Gastrocnemius medialis (tissue), 4 donors: ENCODE measurements around the gene NR3C2. TPM values are rescaled to one million over a fixed set of nuclear protein-coding genes. Genes with fewer than 3 reads are reported as not detected.

Source experiments
- ATAC-seq, 2 donors: fragments of 150-250 bp; one replicate each; pipeline ENCODE4 v1.9.1; 2016
- DNase-seq, 2 donors: peaks; one replicate each; pipeline ENCODE4 v3.0.0-alpha.2; 2019
- H3K27ac ChIP-seq, 4 donors: fragments of 200-600 bp; sonication (generic); 1 replicate in 1 of 4; 2 replicates in 3 of 4; pipeline ENCODE4 v1.5.1; 2016 to 2018; ENCODE audit warnings: mild to moderate bottlenecking in 2 of 4, moderate library complexity in 1 of 4
- H3K27me3 ChIP-seq, 3 donors: fragments of 200-600 bp; sonication (generic) in 2 of 3; 1 replicate in 1 of 3; 2 replicates in 2 of 3; pipeline versions ENCODE4 v1.5.1 to v1.6.0; 2016 to 2019; ENCODE audit warnings: mild to moderate bottlenecking in 1 of 3, moderate library complexity in 1 of 3
- H3K36me3 ChIP-seq, 2 donors: fragments of 200-600 bp; sonication (generic) in 1 of 2; one replicate each; pipeline ENCODE4 v1.5.1; 2017 to 2018
- H3K4me1 ChIP-seq, 2 donors: fragments of 200-600 bp; sonication (generic) in 1 of 2; one replicate each; pipeline ENCODE4 v1.5.1; 2016 to 2017; ENCODE audit warnings: mild to moderate bottlenecking in 2 of 2
- H3K4me3 ChIP-seq, 4 donors: fragments of 200-600 bp; sonication (generic) in 3 of 4; 1 replicate in 1 of 4; 2 replicates in 3 of 4; pipeline ENCODE4 v1.5.1; 2016 to 2019; ENCODE audit warnings: mild to moderate bottlenecking in 2 of 4
- H3K9me3 ChIP-seq, 3 donors: fragments of 200-600 bp; sonication (generic) in 2 of 3; 1 replicate in 1 of 3; 2 replicates in 2 of 3; pipeline ENCODE4 v1.5.1; 2016 to 2019
- POLR2A ChIP-seq, 2 donors: fragments of 450-650 bp; IDR thresholded peaks; one replicate each; pipeline ENCODE4 v1.6.1; 2017; ENCODE audit warnings: antibody characterized with exemption in 2 of 2, mild to moderate bottlenecking in 2 of 2, moderate library complexity in 2 of 2
- in situ Hi-C, 4 donors: fragments of 200-750 bp; cut with MboI; loops; one replicate each; pipeline versions ENCODE4 v1.15.0 to v1.8.0; 2017; ENCODE audit warnings: low sequenced_read_pairs in 4 of 4
- intact Hi-C: fragments of 100-400 bp; cut with DNase I; formaldehyde crosslinking; loops from one replicate; pipeline ENCODE4 v1.15.1; 2023; ENCODE audit warnings: low total_unique reads
- total RNA-seq, 4 donors: library from RNA; depleted of rRNA; stranded (reverse); fragments of >200 nt; gene quantifications; one replicate each; pipeline versions ENCODE4 v1.1.0 to v1.2.3, GENCODE V29; 2016
- TF ChIP-seq, protein P1 (sequence below), 5 experiments: fragments of 450-650 bp in 3 of 5; fragments of 200-600 bp in 2 of 5; sonication (generic) in 2 of 5; IDR thresholded peaks in 4 of 5; conservative IDR thresholded peaks in 1 of 5; 1 replicate in 4 of 5; 2 replicates in 1 of 5; pipeline ENCODE4 v1.5.1; 2016 to 2019; ENCODE audit warnings: antibody characterized with exemption in 5 of 5, mild to moderate bottlenecking in 3 of 5, moderate library complexity in 3 of 5

The NR3C2 gene
- total RNA-seq, 4 donors from 2014 or later = 5.6 to 10.4 (median 8.1) TPM

DNA sequence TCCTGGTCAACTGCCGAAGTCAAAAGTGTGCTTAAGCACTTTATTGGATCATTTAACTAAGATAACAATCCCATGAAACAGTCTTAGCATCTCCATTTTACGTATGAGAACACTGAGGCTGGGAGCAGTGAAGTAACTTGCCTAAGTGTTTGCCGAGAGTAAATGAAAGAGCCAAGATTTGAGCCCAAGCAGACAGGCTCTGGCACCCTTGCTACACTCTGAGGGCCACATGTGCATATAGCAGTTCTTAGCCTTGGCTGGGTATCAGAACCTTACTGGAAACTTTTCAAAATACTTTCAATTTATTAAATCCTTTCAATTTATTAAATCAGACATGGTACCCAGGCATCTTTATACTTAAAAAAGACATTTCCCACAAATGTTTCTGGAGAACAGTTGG, 225.9 kb downstream of the NR3C2 start:
- no peaks in the 10 kb centered on the region for H3K9me3 ChIP-seq
- peaks cover 35 to 42% of the 10 kb centered on the region in 2 donors for H3K4me1 ChIP-seq
- TF ChIP-seq, protein P1, sequence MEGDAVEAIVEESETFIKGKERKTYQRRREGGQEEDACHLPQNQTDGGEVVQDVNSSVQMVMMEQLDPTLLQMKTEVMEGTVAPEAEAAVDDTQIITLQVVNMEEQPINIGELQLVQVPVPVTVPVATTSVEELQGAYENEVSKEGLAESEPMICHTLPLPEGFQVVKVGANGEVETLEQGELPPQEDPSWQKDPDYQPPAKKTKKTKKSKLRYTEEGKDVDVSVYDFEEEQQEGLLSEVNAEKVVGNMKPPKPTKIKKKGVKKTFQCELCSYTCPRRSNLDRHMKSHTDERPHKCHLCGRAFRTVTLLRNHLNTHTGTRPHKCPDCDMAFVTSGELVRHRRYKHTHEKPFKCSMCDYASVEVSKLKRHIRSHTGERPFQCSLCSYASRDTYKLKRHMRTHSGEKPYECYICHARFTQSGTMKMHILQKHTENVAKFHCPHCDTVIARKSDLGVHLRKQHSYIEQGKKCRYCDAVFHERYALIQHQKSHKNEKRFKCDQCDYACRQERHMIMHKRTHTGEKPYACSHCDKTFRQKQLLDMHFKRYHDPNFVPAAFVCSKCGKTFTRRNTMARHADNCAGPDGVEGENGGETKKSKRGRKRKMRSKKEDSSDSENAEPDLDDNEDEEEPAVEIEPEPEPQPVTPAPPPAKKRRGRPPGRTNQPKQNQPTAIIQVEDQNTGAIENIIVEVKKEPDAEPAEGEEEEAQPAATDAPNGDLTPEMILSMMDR (IDR thresholded peaks at IDR 0.05 in 4 of 5, conservative IDR thresholded peaks at IDR 0.05 in 1 of 5) = no peak
- TF ChIP-seq POLR2A (IDR thresholded peaks at IDR 0.05) = no peak
- no peaks in the 10 kb centered on the region for H3K27me3 ChIP-seq
- H3K4me3 ChIP-seq = peak overlapping the region in 2 of 4 donors; percentile 38 to 58
- DNase-seq (no peak), ATAC-seq (no peak)
- no peaks in the 10 kb centered on the region for H3K36me3 ChIP-seq
- H3K27ac ChIP-seq = peak overlapping the region in 3 of 4 donors; percentile 34 to 63 (median 51)
- in situ Hi-C loops (no loop called here), intact Hi-C loops (loop anchor here (10.0 kb wide), 3 partner anchors 162 to 602 kb away; partner anchors contain the start of genes NR3C2 and TMEM184C)

DNA sequence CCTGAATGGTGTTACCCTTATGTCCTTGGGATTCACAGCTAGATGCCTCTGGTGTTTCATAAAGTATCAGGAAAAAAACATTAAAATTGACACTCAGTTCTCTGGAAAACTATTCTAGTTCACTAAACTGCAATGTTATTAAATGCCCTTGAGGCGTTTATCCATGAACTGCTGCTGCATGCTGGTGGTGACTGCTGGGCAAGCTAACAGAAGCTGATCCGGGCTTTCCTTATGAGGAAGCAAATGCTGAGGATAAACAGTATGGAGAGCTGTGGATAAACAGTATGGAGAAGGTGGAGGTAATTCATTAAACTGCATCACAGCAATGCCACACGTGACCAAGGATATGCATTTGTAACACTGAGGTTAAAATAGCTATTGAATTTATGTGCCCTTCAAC, 227.0 kb downstream of the NR3C2 start:
- intact Hi-C loops = loop anchor here (10.0 kb wide), 3 partner anchors 160 to 600 kb away; partner anchors contain the start of genes NR3C2 and TMEM184C
- peak in 1 of 2 donors; percentile 29 for ATAC-seq
- no peaks in the 10 kb centered on the region for H3K27me3 ChIP-seq
- H3K36me3 ChIP-seq = no peaks in the 10 kb centered on the region
- peaks cover 40 to 47% of the 10 kb centered on the region in 2 donors for H3K4me1 ChIP-seq
- peak overlapping the region; percentile 6 to 53 (median 26) for H3K27ac ChIP-seq
- in situ Hi-C loops = no loop called here
- TF ChIP-seq POLR2A (IDR thresholded peaks at IDR 0.05) = no peak
- TF ChIP-seq, protein P1 (IDR thresholded peaks at IDR 0.05 in 4 of 5, conservative IDR thresholded peaks at IDR 0.05 in 1 of 5) = no peak
- DNase-seq = no peak
- H3K9me3 ChIP-seq = no peaks in the 10 kb centered on the region
- H3K4me3 ChIP-seq = peak overlapping the region in 1 of 4 donors; percentile 48

DNA sequence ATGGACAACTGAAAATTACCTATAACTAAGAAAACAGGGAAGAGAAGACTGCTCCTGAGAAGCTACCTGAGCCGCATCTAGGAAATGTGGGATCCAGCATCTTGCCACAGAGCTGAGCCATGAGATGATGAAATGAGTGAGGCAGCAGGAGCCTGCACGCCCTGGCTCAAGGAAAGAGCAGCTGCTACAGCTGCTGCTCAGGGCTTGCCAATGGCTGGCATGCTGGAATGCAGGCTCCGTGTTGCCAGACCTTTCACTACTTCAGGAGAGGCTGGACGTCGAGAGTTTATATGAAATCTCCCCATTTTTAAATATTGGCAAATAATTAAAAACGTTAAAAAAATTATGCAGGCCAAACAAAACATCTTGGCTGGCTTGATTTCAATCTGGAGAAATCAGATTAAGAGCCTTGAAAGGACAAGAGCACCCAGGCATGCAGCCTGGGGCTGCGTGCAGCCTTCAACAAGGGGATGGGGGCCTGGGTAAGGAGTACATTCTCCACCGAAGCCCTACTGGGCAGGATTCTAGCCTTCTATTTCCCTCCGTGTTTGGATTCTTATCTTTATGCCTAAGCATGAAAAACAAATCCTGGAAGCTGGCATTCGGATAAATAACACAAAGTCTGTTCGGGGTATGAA, 227.6 kb downstream of the NR3C2 start:
- peak overlapping the region; percentile 6 to 53 (median 26) for H3K27ac ChIP-seq
- H3K9me3 ChIP-seq = no peaks in the 10 kb centered on the region
- in situ Hi-C loops (no loop called here), intact Hi-C loops (loop anchor here (10.0 kb wide), 3 partner anchors 160 to 600 kb away; partner anchors contain the start of genes NR3C2 and TMEM184C)
- no peaks in the 10 kb centered on the region for H3K36me3 ChIP-seq
- no peak for TF ChIP-seq POLR2A (IDR thresholded peaks at IDR 0.05)
- TF ChIP-seq, protein P1 (IDR thresholded peaks at IDR 0.05 in 4 of 5, conservative IDR thresholded peaks at IDR 0.05 in 1 of 5) = no peak
- H3K27me3 ChIP-seq = no peaks in the 10 kb centered on the region
- DNase-seq (peak; percentile 74 to 90), ATAC-seq (peak; percentile 98 to 99)
- H3K4me1 ChIP-seq = peaks cover 40 to 47% of the 10 kb centered on the region in 2 donors
- peak overlapping the region in 1 of 4 donors; percentile 48 for H3K4me3 ChIP-seq

DNA sequence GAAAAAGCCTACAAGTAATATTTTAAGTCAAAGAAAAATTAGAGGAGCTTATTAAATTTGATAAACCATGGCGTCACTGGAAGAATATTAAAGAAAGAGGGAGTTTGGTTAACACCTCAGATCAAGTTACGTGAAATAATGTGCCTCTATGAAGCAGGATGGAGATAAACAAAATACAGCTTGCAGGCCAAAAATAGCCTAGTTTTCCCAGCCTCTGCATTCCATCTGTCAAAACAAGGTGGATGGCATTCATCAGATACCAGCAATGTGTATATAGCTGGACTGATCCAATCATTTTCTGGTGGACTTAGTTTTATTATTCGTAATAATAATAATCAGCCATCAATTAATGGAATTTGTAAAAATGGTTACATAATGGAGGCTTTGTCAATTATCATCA, 230.7 kb downstream of the NR3C2 start:
- TF ChIP-seq POLR2A (IDR thresholded peaks at IDR 0.05) = no peak
- TF ChIP-seq, protein P1 (IDR thresholded peaks at IDR 0.05 in 4 of 5, conservative IDR thresholded peaks at IDR 0.05 in 1 of 5) = no peak
- intact Hi-C loops (loop anchor here (10.0 kb wide), 3 partner anchors 157 to 597 kb away; partner anchors contain the start of genes NR3C2 and TMEM184C), in situ Hi-C loops (no loop called here)
- Histone ChIP-seq H3K27me3 (no peaks in the 10 kb centered on the region), H3K4me3 (no peak overlapping the region), H3K27ac (no peak overlapping the region), H3K9me3 (no peaks in the 10 kb centered on the region), H3K4me1 (peaks cover 29 to 36% of the 10 kb centered on the region in 2 donors), H3K36me3 (no peaks in the 10 kb centered on the region)
- DNase-seq = no peak
- no peak for ATAC-seq
